ENCODE results near the gene NUDT5.
"Not testable (repeated sequence)": the region's sequence is repeated elsewhere in the genome, so short reads cannot be mapped to it uniquely, and the experiment has no call there.

Gene NUDT5

DNA sequence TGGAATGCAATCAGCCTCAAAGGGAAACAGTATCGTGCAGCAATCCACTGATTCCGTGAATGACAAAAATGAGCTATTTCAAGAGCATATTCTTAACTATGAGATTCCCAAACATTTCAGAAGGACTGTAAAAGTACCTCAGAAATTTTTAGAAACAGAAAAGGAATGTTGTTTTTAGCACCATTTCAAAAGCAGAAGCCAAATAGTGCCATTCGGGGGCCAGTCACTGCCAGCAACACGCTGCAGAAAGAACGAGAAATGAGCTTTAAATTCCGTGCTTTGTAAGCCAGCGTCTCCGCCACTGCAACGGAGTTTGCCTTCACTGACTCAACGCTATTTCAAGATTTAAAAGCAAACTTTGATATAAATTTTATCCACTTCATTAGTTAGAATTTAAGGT lies 6.3 kb downstream of the NUDT5 start:
- Mint-ChIP-seq H3K4me1 (ENCODE audit: low read depth) (peaks cover 44% of the 10 kb centered on the region), H3K9me3 (ENCODE audit: low read depth) (no peaks in the 10 kb centered on the region), H3K4me3 (no peak overlapping the region), H3K27me3 (no peaks in the 10 kb centered on the region), H3K36me3 (peaks cover 11% of the 10 kb centered on the region), H3K27ac (no peak overlapping the region)

DNA sequence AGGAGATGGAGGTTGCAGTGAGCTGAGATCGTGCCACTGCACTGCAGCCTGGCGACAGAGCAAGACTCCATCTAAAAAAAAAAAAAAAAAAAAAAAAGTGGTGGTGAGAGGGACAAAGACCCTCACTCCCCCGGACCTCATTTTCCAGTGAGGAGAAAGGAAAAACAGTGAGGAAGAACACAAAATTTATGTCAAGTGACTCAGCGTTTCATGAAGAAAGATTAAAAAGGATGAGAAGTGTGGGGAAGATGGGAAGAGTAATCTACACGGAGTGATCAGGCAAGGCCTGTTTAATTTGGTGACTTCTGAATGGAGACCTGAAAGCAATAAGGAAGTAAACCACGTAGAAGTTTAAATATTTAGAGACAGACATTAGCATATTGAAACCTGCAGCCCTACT lies 7.0 kb downstream of the NUDT5 start:
- Mint-ChIP-seq H3K27ac (peak overlapping the region; percentile 28), H3K4me3 (no peak overlapping the region), H3K36me3 (peaks cover 11% of the 10 kb centered on the region), H3K27me3 (no peaks in the 10 kb centered on the region), H3K4me1 (ENCODE audit: low read depth) (peaks cover 39% of the 10 kb centered on the region), H3K9me3 (ENCODE audit: low read depth) (no peaks in the 10 kb centered on the region)

DNA sequence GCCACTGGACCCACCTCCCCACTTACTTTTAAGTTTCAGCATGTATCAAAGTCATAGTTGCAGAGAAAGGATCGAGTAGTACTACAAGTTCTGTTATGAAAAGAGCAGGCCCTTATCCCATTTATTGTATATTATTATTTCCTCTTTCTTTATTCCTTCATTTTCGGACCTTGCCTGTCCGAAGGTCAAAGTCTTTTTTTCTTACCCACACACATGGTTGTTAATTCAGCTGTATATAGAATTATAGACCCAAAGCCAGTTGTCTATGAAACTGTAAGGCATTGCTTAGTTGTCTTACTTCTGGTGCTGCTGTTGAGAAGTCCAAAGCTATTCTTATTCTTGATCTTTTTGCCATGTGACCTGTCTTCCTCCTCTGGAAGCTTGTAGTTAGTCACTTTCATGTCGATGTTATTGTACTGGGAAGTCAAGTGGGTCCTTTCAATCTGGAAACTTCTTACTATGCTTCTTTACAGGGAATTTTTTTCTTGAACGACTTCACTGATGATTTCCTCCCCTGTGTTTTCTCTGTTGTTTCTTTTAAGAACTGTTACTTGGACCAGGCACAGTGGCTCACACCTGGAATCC lies 8.3 kb downstream of the NUDT5 start:
- Mint-ChIP-seq H3K4me3 (no peak overlapping the region), H3K36me3 (peaks cover 12% of the 10 kb centered on the region), H3K4me1 (ENCODE audit: low read depth) (peaks cover 35% of the 10 kb centered on the region), H3K9me3 (ENCODE audit: low read depth) (no peaks in the 10 kb centered on the region), H3K27me3 (no peaks in the 10 kb centered on the region), H3K27ac (no peak overlapping the region)

DNA sequence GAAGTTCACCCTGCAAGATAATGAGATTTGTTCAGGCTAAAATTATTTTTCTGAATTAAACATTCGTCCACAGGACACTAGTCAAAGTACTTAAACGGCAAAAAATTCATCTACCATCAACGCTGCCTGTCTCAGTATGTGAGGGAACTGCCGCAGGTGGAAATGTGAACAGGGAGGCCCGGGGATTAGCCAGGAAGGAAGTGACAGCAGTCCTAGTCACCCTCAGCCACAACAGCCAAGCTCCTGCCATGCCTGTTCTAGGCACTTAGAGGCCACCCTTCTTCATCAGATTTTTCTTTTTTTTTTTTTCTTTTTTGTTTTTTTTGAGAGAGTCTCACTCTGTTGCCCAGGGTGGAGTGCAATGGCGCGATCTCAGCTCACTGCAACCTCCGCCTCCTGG lies 9.4 kb downstream of the NUDT5 start:
- Mint-ChIP-seq H3K4me1 (ENCODE audit: low read depth) (peaks cover 30% of the 10 kb centered on the region), H3K4me3 (no peak overlapping the region), H3K27me3 (no peaks in the 10 kb centered on the region), H3K27ac (peak overlapping the region; percentile 11), H3K9me3 (ENCODE audit: low read depth) (no peaks in the 10 kb centered on the region), H3K36me3 (peaks cover 14% of the 10 kb centered on the region)

DNA sequence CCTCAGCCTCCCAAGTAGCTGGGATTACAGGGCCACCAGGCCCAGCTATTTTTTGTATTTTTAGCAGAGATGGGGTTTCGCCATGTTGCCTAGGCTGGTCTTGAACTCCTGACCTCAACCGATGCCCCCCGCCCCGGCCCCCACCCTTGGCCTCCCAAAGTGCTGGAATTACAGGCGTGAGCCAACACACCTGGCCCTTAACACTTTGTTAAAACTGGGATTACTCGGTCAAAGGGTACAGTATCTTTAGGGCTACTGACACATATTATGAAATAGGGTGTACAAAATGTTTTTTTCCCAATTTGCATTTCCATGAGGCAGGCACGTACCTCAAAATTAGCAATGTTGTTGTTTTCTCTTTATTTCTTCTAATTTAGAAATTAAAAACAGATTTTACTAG lies 11.5 kb downstream of the NUDT5 start:
- Mint-ChIP-seq H3K4me3 (no peak overlapping the region), H3K27me3 (no peaks in the 10 kb centered on the region), H3K36me3 (peaks cover 19% of the 10 kb centered on the region), H3K27ac (no peak overlapping the region), H3K9me3 (ENCODE audit: low read depth) (no peaks in the 10 kb centered on the region), H3K4me1 (ENCODE audit: low read depth) (peaks cover 41% of the 10 kb centered on the region)

DNA sequence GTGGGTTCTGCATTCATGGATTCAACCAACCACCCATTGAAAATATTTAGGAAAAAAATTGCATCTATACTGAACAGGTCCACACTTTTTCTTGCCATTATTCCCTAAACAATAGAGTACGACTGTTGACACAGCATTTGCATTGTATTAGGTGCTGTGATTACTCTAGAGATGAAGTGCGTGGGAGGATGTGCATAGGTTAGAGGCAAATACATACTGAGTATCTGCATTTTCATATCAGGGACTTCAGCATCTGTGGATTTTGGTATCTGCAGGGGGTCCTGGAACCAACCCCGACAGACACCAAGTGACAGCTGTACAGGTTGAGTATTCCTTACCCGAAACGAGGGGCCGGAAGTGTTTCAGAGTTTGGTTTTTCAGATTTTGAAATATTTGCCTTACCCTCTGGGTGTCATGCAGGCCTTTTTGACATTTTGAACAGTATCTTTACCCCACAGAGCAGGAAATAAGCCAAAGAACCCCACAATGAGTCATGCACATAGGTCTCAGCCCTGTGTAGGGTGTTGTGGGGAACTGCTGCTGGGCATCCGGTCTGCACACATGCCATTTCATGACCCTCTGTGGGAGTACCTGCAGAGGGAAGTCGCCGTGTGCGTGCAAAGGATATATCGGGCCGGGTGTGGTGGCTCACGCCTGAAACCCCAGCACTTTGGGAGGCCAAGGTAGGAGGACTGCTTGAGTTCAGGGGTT lies 14.5 kb downstream of the NUDT5 start:
- Mint-ChIP-seq H3K27ac (peak overlapping the region; percentile 84), H3K9me3 (ENCODE audit: low read depth) (no peaks in the 10 kb centered on the region), H3K27me3 (no peaks in the 10 kb centered on the region), H3K36me3 (peaks cover 19% of the 10 kb centered on the region), H3K4me1 (ENCODE audit: low read depth) (peaks cover 31% of the 10 kb centered on the region), H3K4me3 (peak overlapping the region; percentile 42)

DNA sequence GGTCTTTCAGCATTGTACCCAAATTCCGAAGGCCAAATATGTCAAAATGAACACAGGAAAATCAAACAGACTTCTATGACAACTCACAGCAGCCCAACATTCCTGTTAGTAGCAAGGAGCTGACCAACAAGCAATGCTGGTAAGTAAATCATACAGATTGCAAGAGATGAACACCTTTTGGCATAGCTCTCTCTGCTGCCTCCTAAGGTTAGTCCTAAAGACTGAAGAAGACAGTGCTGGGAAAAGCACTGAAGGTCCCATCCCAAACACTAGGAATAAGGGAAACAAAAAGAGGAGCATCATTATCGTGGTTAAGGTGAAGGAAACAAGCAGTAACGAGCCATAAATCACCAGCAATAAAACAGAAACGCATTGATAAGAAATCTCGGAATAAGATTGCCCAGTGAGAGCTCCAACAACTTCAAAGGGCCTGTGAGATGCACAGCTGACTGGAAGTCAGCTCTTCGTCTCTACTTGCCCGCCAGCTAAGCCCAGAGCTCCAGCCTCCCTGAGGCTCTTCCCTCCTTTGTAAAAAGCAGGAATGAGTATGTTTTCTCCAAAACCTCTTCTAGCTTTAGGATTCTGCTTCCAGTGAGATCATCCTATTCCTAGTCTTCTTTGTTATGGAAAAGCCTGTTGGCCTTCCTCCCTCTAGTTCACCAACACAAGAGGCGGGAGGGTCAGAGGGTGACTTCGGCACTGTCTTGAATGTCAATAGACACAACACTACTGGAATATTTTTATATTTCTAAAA lies 15.3 kb downstream of the NUDT5 start:
- no peaks in the 10 kb centered on the region for H3K9me3 Mint-ChIP-seq (ENCODE audit: low read depth)
- H3K4me1 Mint-ChIP-seq (ENCODE audit: low read depth) = peaks cover 26% of the 10 kb centered on the region
- H3K4me3 Mint-ChIP-seq = peak overlapping the region; percentile 42
- peaks cover 14% of the 10 kb centered on the region for H3K36me3 Mint-ChIP-seq
- peak overlapping the region; percentile 84 for H3K27ac Mint-ChIP-seq
- no peaks in the 10 kb centered on the region for H3K27me3 Mint-ChIP-seq

DNA sequence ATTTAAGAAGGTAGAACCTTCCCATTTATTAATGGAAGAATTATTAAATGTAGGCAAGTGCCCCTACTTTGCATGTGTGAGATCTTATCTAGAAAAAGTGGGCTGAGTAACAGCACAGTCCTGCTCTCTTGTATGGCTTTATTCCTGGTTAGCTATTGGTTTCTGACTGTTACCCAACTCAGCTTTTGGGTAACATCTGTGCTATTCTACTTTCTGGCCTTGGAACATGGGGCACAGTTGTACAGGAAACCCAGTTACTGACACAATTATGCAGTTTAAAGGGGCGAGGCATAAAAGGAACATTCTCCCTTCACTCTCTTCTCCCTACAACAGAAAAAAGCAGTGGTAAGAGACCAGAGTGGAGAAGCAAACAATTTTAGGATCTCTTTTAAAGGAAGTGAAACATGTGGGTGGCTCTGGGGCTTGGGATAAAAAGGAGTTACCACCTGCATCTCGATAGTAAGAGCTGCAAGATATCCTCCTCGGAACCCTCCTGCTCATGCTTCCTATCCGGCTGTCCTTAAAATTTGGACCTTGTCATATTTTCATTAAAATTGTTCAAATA lies 16.0 kb downstream of the NUDT5 start:
- Mint-ChIP-seq H3K4me3 (no peak overlapping the region), H3K9me3 (ENCODE audit: low read depth) (no peaks in the 10 kb centered on the region), H3K36me3 (peaks cover 11% of the 10 kb centered on the region), H3K27me3 (no peaks in the 10 kb centered on the region), H3K4me1 (ENCODE audit: low read depth) (peaks cover 26% of the 10 kb centered on the region), H3K27ac (peak overlapping the region; percentile 68)

DNA sequence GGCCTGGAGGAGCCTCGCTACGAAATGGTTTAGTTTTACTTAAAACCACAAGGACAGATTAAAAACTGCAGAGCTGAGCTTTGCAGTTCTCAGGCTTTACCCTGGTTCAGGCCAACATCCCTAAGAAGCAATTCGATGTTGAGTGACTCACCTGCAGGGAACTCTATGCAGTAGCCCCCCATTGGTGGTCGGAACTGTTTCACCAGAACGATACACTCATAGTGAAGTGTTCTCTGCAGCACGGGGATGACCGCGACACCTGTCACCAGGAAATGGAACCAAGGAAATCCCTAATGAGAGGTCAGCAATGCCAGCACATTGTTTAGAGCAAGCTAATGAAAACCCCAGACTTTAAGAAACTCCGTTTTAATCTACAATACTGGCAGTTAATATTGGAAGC lies 18.0 kb downstream of the NUDT5 start:
- Mint-ChIP-seq H3K27me3 (no peaks in the 10 kb centered on the region), H3K9me3 (ENCODE audit: low read depth) (no peaks in the 10 kb centered on the region), H3K27ac (no peak overlapping the region), H3K4me1 (ENCODE audit: low read depth) (peaks cover 23% of the 10 kb centered on the region), H3K4me3 (no peak overlapping the region), H3K36me3 (peaks cover 10% of the 10 kb centered on the region)

DNA sequence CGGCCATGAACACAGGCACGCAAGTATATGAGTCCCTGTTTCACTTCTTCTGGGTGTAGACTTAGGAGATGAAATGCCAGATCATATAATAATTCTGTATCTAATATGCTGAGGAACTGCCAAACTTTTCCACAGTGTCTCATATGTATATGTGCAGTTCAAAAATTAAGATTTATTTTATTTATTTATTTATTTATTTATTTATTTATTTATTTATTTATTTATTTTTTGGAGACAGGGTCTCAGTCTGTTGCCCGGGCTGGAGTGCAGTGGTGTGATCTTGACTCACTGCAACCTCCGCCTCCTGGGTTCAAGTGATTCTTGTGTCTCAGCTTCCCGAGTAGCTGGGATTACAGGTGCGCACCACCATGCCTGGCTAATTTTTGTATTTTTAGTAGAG lies 24.2 kb downstream of the NUDT5 start:
- H3K9me3 Mint-ChIP-seq (ENCODE audit: low read depth); H3K4me3 Mint-ChIP-seq; H3K27ac Mint-ChIP-seq; H3K4me1 Mint-ChIP-seq (ENCODE audit: low read depth); H3K27me3 Mint-ChIP-seq: not testable (repeated sequence)
- H3K36me3 Mint-ChIP-seq = peaks cover 14% of the 10 kb centered on the region

DNA sequence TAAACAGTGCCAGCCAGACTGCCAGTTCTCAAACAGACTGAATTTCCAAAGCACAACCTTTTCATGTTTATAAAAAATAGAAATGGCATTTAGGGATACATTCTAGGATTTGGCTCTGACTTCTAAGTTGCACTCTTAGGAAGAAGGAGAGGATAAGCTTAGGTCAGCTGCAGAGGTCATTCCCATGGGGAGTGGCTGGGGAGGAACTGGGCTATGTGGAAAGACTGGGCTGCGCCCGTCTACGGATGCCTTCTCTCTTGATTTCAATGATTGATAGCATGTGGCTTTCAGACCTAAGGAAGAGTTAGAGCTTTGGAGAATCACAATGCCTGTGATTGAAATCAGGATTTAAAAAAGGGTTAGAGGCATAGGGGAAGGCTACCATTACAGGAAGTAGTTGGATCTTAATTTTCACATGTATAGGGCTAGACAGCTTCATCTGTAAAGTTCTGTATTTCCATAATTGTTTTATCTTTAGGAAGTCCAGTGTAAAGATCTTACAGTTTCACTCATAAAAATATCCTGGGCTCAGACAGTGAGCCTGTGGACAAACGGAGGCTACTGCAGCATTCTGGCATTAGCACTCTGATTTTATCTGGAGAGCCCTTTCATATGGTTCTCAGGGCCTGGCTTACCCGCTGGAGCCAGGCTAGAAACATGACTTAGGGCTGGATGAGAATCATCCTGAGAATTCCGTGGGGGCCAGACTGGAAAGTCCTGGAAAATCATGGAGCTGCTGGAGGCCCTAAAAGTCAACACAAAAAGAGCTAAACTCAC lies 29.5 kb downstream of the NUDT5 start:
- Mint-ChIP-seq H3K27ac (peak overlapping the region; percentile 70), H3K9me3 (ENCODE audit: low read depth) (no peaks in the 10 kb centered on the region), H3K36me3 (peaks cover 7% of the 10 kb centered on the region), H3K4me1 (ENCODE audit: low read depth) (no peaks in the 10 kb centered on the region), H3K4me3 (no peak overlapping the region), H3K27me3 (no peaks in the 10 kb centered on the region)

DNA sequence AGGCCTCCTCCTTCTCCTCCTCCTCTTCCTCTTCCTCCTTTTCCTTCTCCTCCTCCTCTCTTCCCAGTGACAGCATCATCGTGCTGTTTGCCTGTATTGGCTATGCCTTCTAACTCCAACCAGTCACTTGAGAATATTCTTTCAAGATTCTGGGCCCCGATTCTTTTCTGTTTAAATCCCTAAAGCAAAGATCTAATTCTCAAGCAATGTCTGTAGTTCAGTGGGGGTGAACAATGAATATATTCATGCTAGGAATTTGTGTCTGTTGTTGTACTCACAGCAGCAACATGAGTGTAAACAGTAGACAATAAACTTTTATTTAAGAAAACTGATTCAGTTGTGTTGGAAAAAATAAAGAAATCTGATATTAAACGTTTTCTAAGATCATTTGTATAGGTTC lies 30.7 kb downstream of the NUDT5 start:
- peaks cover 7% of the 10 kb centered on the region for H3K36me3 Mint-ChIP-seq
- H3K9me3 Mint-ChIP-seq (ENCODE audit: low read depth) = no peaks in the 10 kb centered on the region
- H3K27ac Mint-ChIP-seq = peak overlapping the region; percentile 59
- no peaks in the 10 kb centered on the region for H3K4me1 Mint-ChIP-seq (ENCODE audit: low read depth)
- no peak overlapping the region for H3K4me3 Mint-ChIP-seq
- H3K27me3 Mint-ChIP-seq = no peaks in the 10 kb centered on the region

DNA sequence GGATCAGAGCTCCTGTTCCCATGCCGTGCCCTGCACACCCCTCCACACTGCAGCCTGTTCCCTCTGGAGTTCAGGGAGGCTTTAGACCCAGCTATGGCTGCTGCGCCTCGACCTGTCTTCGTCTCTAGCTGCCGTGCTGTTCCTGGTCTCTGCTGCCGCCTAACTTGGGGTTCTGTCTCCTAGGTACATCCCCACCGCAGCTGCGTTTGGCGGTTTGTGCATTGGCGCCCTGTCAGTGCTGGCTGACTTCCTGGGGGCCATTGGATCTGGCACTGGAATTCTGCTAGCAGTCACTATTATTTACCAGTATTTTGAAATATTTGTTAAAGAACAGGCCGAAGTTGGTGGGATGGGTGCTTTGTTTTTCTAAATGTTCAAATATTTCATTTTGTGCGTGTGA lies 31.6 kb downstream of the NUDT5 start:
- H3K9me3 Mint-ChIP-seq (ENCODE audit: low read depth) = no peaks in the 10 kb centered on the region
- H3K36me3 Mint-ChIP-seq = peaks cover 4% of the 10 kb centered on the region
- H3K27me3 Mint-ChIP-seq = no peaks in the 10 kb centered on the region
- no peaks in the 10 kb centered on the region for H3K4me1 Mint-ChIP-seq (ENCODE audit: low read depth)
- H3K27ac Mint-ChIP-seq = no peak overlapping the region
- no peak overlapping the region for H3K4me3 Mint-ChIP-seq

DNA sequence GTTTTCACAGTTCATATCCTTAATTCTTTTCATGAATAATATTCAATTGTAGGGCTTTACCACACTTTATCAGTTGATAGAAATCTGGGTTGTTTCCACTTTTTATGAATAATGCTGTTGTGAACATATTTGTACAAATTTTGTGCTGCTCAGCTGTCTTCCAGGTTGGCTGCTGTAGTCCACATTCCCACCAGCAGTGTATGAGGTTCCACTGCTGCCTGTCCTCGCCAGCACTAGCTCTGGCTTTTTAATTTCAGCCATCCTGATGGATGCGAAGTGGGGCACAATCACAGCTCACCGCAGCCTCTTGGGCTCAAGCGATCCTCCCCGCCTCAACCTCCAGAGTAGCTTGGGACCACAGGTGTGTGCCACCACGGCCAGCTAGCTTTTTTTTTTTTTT lies 32.8 kb downstream of the NUDT5 start:
- no peaks in the 10 kb centered on the region for H3K4me1 Mint-ChIP-seq (ENCODE audit: low read depth)
- H3K4me3 Mint-ChIP-seq = no peak overlapping the region
- H3K27me3 Mint-ChIP-seq = no peaks in the 10 kb centered on the region
- H3K9me3 Mint-ChIP-seq (ENCODE audit: low read depth) = no peaks in the 10 kb centered on the region
- peaks cover 2% of the 10 kb centered on the region for H3K36me3 Mint-ChIP-seq
- no peak overlapping the region for H3K27ac Mint-ChIP-seq

DNA sequence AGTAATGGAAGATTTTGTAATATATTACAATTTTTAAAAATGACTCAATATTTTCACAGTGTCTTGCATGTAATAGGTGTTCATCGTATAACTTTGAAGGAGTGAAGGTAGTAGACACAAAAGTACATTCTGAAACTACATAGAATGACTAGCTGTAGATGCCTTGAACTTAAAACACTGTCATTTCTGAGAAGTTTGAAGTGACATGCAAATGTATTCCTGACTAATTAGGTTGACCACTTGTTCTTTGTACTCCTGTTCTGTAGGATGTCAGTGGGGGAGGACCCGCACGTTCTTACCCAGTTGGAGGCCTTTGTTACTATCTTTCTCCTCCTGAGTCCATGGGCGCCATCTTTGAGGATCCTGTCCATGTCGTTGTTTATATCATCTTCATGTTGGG lies 35.0 kb downstream of the NUDT5 start:
- H3K27me3 Mint-ChIP-seq = no peaks in the 10 kb centered on the region
- peaks cover 2% of the 10 kb centered on the region for H3K36me3 Mint-ChIP-seq
- H3K9me3 Mint-ChIP-seq (ENCODE audit: low read depth) = no peaks in the 10 kb centered on the region
- H3K4me1 Mint-ChIP-seq (ENCODE audit: low read depth) = no peaks in the 10 kb centered on the region
- H3K4me3 Mint-ChIP-seq = no peak overlapping the region
- H3K27ac Mint-ChIP-seq = no peak overlapping the region
